ENCODE results near the gene KCTD2. TPM values are rescaled to one million over a fixed set of nuclear protein-coding genes. Genes with fewer than 3 reads are reported as not detected.
A peak's percentile ranks its signal among the peaks of the same experiment; 100 is the strongest.

Gene KCTD2
- total RNA-seq, 4 donors from 2014 or later = 29.4 to 51.1 (median 41.8) TPM

DNA sequence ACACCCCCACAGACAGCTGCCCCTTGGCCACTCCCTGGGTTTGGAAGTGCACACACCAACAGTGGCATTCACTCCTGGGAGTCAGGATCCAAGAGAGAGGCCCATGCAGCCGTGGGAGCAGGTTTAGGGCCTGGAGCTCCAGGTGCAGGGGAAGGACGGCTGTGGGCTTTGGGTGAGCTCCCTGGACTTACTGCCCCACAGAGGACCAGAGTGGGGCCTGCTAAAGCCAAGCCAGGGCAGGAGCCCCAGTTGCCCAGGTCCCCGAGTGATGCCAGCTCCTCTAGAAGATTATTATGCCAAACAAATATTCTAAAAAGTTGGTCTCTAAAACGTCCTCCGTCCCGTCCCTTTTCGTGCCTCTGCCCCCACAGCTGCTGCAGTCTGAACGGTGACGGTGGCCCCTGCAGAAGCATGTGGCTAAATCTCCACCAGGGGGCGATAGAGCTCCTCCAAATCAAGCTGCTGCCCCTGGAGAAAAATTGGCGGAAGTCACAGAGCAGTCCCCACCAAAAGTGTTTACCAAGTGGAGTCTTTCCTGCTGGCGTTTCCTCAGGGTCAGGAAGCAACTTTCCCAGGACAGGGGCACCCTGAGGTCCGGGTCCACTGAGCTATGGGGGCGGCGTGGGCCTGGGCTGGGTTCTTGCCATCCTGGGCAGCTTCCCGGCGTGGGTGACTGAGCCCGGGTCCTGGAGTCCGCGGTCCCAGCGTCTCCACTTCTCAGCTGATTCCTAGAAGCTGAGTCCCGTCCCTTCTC is 67.0 kb downstream of the KCTD2 start:
- H3K4me1 ChIP-seq = peaks cover 16 to 34% of the 10 kb centered on the region in 2 donors
- no peaks in the 10 kb centered on the region for H3K36me3 ChIP-seq
- intact Hi-C loops (cut with DNase I; ENCODE audit: low total_unique reads) (loop anchor here (1.0 kb wide), 3 partner anchors 17 to 87 kb away; partner anchors contain the start of gene NT5C), in situ Hi-C loops (cut with MboI; ENCODE audit: low sequenced_read_pairs in 4 of 4) (loop anchor here (5.0 to 10.0 kb wide), 3 partner anchors 61 to 91 kb away; partner anchors contain the start of gene NUP85 (in 3 of the 4))
- peak overlapping the region; percentile 77 to 86 (median 82) for H3K27ac ChIP-seq
- H3K9me3 ChIP-seq = no peaks in the 10 kb centered on the region
- DNase-seq (peak; percentile 85 to 86), ATAC-seq (peak; percentile 91 to 93)
- no peaks in the 10 kb centered on the region for H3K27me3 ChIP-seq
- TF ChIP-seq CTCF (IDR thresholded peaks at IDR 0.05 in 4 of 5, conservative IDR thresholded peaks at IDR 0.05 in 1 of 5) = peak; percentile 96 to 97 (median 97)
- no peak for TF ChIP-seq POLR2A (IDR thresholded peaks at IDR 0.05)
- H3K4me3 ChIP-seq = peak overlapping the region; percentile 52 to 75 (median 65)

DNA sequence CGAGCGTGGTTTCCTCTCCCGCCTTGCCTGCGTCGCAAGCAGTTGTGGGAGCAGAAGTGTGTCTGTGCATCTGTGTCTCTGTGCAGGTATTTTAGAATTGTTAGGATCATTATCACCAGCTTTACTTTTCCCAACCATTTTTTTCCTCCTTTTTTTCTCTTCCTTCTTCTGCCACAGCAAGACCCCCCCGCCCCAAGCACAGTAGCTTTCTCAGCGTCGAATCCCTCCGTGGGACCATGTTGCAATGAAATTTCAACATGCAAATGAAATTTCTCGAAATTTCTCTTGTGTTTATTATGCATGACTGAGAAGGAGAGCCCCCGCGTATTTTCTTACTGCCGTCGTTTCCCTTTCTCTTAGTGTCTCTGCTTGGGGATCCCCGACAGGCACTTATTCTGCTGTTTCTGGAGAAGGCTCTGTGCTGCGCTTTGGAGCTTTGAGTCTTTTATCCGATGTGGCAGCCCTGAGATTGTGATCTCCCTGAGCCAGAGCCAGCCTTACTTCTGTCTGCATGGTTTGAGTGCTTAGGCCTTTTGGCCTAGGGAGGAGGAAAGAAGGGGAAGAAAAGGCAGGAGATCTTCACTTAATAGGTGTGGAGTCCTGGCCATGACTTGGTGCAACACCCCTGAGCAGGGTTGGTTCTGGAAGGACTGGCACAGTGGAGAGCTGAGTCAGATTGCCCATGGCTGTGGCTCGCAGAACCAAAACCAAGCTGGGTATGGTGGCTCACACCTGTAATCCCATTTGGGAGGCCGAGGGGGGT is 67.7 kb downstream of the KCTD2 start:
- TF ChIP-seq CTCF (IDR thresholded peaks at IDR 0.05 in 4 of 5, conservative IDR thresholded peaks at IDR 0.05 in 1 of 5) (no peak), POLR2A (IDR thresholded peaks at IDR 0.05) (no peak)
- in situ Hi-C loops (cut with MboI; ENCODE audit: low sequenced_read_pairs in 4 of 4) = loop anchor here (5.0 to 10.0 kb wide), 3 partner anchors 60 to 90 kb away; partner anchors contain the start of gene NUP85 (in 3 of the 4)
- no peak for DNase-seq
- ATAC-seq = no peak
- H3K4me1 ChIP-seq = peaks cover 11 to 28% of the 10 kb centered on the region in 2 donors
- no peaks in the 10 kb centered on the region for H3K36me3 ChIP-seq
- H3K4me3 ChIP-seq = peak overlapping the region; percentile 52 to 75 (median 65)
- H3K27ac ChIP-seq = peak overlapping the region; percentile 77 to 86 (median 82)
- intact Hi-C loops (cut with DNase I; ENCODE audit: low total_unique reads) = loop anchor here (1.0 kb wide), 4 partner anchors 17 to 156 kb away; partner anchors contain the start of gene NT5C
- H3K27me3 ChIP-seq = no peaks in the 10 kb centered on the region
- H3K9me3 ChIP-seq = no peaks in the 10 kb centered on the region

Other genes starting within 250 kb of the KCTD2 start
- 1 to 10 TPM in 2 of 4 donors, not detected in 2; 1.2 to 1.5 TPM for gene GRIN2C, start 187.3 kb upstream of the KCTD2 start, total RNA-seq
- 1 to 10 TPM; 2.1 to 6.0 (median 3.2) TPM for gene FDXR, start 174.2 kb upstream of the KCTD2 start, total RNA-seq
- gene FADS6, start 153.6 kb upstream of the KCTD2 start, total RNA-seq = not detected
- gene USH1G, start 124.0 kb upstream of the KCTD2 start, total RNA-seq = not detected
- under 1 TPM in 1 of 4 donors, not detected in 3; 0.19 TPM for gene OTOP2, start 123.0 kb upstream of the KCTD2 start, total RNA-seq
- gene OTOP3, start 111.3 kb upstream of the KCTD2 start, total RNA-seq = not detected
- 1 to 10 TPM; 2.2 to 4.3 (median 2.9) TPM for gene HID1, start 74.5 kb upstream of the KCTD2 start, total RNA-seq
- gene CDR2L, start 59.6 kb upstream of the KCTD2 start, total RNA-seq = 1 to 10 TPM; 1.3 to 3.6 (median 2.6) TPM
- 100 to 1,000 TPM in 3 of 4 donors, 10 to 100 TPM in 1; 97.9 to 141 (median 107) TPM for gene MRPL58, start 34.6 kb upstream of the KCTD2 start, total RNA-seq
- gene ATP5PD, start 256 bp upstream of the KCTD2 start, total RNA-seq = 100 to 1,000 TPM; 377 to 495 (median 491) TPM
- gene SLC16A5, start 40.7 kb downstream of the KCTD2 start, total RNA-seq = 1 to 10 TPM; 1.5 to 7.9 (median 6.9) TPM
- gene ARMC7, start 62.7 kb downstream of the KCTD2 start, total RNA-seq = 1 to 10 TPM; 2.0 to 4.4 (median 3.0) TPM
- gene NT5C, start 84.5 kb downstream of the KCTD2 start, total RNA-seq = 100 to 1,000 TPM in 1 of 4 donors, 10 to 100 TPM in 3; 62.8 to 111 (median 68.0) TPM
- gene JPT1, start 107.3 kb downstream of the KCTD2 start, total RNA-seq = 100 to 1,000 TPM in 1 of 4 donors, 10 to 100 TPM in 3; 35.5 to 113 (median 71.8) TPM
- gene SUMO2, start 135.7 kb downstream of the KCTD2 start, total RNA-seq = 10 to 100 TPM; 36.7 to 45.1 (median 43.3) TPM
- 10 to 100 TPM in 3 of 4 donors, 1 to 10 TPM in 1; 9.4 to 27.7 (median 13.6) TPM for gene NUP85, start 158.5 kb downstream of the KCTD2 start, total RNA-seq
- 10 to 100 TPM; 31.3 to 42.3 (median 35.3) TPM for gene GGA3, start 214.4 kb downstream of the KCTD2 start, total RNA-seq
- gene MRPS7, start 214.7 kb downstream of the KCTD2 start, total RNA-seq = 100 to 1,000 TPM in 1 of 4 donors, 10 to 100 TPM in 3; 68.5 to 118 (median 82.6) TPM
- gene MIF4GD, start 224.0 kb downstream of the KCTD2 start, total RNA-seq = 10 to 100 TPM; 50.5 to 96.1 (median 72.4) TPM
- 10 to 100 TPM in 3 of 4 donors, 1 to 10 TPM in 1; 6.1 to 18.7 (median 14.4) TPM for gene SLC25A19, start 242.2 kb downstream of the KCTD2 start, total RNA-seq